GM21529 (cell line): ENCODE measurements around the gene NAALADL2.
"Not testable (repeated sequence)": the region's sequence is repeated elsewhere in the genome, so short reads cannot be mapped to it uniquely, and the experiment has no call there.

Experiments used
- ATAC-seq: cut with Tn5 transposase; IDR thresholded peaks from one replicate; pipeline ENCODE4 v1.9.1; 2021; ENCODE audit not compliant: unreplicated experiment

The NAALADL2 gene

DNA sequence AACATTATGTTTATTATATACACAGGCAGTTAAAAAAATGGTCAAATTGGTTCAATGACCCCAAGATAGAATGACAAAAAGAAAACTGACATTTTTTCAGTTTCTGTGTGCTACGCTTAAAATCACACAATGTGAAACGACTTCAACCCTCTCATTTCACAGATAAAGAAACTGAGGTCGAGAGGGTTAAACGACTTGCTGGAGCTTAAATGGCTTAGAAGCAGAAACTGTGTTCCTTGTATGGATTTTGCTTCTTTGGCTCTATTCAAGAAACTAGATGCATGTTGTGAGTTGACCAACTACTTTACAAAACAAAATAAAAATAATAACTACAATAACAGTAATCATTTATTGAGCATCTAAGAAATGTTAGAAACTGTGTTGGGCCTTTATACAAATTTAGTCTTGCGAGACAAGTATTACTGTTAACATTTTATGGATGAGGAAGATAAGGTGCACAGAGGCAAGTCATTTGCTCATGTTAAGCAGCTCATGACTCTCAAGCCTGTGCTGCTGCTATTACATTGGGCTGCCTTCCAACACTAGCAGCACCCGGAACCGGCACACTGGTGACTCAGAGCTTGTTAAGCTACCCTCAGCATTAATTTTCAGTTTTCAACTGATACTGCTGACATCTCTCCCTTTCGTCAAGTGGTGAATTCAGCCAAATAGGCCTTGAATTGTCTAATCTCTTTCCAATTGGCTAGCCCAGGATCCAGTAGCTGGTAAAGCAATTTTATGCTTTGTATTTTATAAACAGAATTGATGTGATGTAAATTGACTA, 487.6 kb downstream of the NAALADL2 start:
- ATAC-seq: no peak

DNA sequence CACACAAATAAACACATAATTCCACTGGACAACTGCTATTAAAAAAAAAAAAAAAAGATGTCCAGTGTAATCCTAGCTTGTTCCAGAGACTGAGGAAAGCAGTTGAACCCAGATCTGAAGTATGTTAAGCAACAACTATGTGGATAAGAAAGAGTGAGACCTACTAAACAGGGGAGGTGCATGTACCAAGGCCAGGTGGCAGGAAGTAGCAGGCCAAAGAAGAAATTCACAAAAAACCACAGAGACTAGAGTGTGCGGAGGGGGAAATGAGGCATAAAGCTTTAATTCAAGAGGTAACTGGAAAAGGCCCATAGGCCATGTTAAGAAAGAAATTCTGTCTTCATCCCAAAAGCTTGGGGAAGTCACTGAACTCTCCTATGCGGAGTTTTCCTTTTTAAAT, 490.0 kb downstream of the NAALADL2 start:
- no peak for ATAC-seq

DNA sequence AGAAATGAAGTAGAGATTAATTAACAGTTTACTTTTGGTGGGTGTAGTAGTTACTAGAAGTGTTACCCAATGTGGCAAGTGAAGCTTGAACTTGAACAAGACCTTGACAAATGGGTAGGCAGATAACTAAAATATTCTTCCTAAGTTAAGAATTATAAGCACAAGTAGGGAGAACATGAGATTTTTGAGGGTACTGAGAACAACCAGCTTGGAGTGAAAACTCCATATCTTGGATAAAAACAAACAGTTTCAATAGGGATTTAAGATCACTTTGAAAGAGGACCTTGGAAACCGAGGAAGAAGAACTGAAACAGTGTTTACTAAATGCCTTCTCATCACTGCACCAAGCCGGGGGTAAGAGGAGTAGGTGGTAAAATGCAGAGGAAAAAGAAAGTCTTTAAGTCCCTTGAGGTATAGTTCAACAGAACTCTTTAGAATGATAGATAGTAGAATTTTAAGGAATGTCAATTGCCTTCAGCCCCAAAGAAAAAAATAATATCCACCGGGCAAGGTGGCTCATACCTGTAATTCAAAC, 496.7 kb downstream of the NAALADL2 start:
- ATAC-seq: no peak

DNA sequence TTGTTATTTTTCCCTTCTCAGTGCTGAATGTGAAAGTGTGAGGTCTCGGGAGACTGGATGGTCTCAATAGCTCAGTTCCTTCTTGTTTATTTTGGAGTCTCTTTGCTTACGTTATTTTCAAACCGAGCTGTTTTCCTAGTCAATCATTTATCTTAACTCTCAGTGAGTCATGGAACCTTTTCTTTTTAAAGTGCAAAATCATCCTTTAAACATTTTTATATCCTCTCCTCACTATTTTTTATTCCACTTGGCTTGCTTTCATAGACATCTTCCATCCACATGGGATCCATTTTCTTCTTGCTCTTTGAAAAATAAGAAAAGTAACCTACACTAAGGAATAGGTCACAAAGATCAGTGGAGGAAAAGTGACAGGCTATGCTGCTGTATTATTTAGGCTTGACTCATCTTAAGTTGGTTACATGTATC, 497.8 kb downstream of the NAALADL2 start:
- ATAC-seq: no peak

DNA sequence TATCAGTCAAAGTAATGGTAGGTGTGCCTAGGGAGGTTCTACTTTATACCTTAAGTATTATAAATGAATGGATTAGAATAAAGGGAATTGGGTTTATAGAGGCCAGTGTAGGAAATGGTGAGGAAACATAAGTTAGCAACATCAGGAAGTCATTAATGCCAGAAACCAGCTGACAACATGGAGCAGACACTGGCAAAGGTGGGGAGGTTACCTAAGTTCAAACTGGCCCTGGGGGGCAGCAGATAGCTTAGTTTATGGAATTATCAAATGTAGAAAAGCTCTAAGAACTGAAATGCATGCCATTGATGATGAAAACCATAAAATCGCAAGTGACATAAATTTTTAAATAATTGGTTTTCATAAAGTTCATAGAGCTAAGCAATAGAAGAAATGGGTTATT, 498.6 kb downstream of the NAALADL2 start:
- no peak for ATAC-seq

DNA sequence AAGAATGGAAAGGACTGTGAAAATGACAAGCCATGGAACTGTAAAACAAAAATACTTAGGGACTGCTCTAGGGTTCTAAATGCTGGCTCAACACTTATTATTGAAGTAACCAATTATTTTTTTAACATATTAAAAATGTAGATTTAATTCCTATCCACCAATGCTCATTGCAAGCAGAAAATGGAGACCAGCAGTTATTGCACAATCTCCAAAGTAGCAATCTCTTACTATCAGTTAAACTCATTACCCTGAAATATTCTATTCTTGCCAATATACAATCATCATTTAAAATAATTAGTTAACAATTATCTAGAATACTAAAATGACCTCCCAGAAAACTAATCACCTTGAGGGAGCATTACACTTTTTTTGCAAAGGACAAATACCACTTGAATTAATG, 499.8 kb downstream of the NAALADL2 start:
- ATAC-seq: no peak

DNA sequence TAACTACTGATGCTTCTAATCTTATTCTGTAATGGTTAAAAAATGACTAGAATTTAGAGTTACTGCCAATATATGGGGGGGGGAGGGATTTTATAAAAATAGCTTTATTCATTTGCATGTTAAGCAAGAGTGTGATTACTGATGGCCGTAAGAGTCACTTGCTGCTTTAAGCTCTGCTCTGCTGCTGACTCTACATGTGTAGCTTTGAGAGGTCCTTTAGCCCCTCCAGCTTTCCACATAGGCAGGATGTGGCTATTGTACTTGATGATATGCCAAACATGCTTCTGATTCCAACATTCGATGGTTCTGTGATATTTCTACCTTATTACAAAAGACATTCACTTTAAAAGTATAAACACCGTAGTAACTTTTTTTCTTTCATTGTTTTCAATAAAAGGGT, 511.3 kb downstream of the NAALADL2 start:
- not testable (repeated sequence) for ATAC-seq

DNA sequence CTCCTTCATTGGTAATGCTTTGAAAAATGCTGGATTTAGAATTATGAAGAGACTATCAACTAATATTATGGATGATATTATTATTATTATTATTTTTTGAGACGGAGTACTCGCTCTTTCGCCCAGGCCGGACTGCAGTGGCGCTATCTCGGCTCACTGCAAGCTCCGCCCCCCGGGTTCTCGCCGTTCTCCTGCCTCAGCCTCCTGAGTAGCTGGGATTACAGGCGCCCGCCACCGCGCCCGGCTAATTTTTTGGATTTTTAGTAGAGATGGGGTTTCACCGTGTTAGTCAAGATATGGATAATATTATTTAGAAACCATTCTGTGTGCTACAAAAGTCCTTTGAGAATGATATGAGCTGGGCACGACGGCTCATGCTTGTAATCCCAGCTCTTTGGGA, 512.1 kb downstream of the NAALADL2 start:
- not testable (repeated sequence) for ATAC-seq

DNA sequence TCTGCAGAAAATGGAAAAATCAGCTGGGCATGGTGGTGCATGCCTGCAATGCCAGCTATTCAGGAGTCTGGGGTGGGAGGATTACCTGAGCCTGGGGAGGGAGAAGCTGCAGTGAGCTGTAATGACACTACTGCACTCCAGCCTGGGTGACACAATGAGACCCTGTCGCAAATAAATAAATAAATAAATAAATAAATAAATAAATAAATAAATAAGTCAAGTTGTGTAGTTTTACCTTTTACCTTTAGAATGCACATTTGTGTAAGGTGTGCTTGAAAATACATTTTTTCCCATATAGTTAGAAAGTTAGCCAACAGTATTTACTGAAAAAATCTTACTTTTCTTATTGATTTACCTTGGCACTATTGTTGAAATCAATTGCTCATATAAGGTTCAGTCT, 515.6 kb downstream of the NAALADL2 start:
- ATAC-seq: no peak

DNA sequence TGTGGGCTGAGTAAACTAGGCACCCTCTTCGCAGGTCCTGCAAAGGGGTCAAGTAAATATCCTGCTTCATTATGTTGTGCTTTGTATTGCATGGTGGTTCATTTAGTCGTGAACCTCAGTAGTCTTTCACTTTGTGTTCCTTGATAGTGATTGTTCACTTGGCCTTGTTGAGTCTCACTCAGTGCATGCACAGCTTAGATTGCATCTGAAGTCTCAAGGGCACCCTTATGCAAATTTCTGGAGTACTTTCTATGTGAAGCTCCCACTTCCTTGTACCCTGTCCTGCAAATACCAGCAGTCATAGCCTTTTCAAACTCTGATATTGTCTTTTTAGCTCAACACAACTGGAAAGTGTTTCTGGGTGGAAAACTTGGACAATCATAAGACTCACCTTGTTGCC, 519.2 kb downstream of the NAALADL2 start:
- ATAC-seq: no peak

DNA sequence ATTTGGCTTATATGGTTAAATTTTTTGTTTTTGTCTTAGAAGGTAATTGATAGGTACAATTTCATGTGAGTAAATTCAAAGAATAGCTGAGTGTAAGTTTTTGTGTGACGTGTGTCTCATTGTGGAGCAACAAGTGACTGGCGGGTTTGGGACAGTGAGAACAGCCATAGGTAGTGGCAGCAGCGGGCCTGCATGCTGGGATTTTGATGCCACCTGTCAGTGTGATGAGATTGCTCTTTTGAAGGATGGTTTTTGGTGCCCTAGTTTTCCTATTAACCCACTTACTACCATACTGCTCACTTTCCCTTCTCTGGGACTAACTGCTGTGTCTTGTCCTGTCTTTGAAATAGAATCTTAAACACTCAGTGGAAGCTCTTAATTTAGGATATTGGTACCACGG, 522.6 kb downstream of the NAALADL2 start:
- no peak for ATAC-seq

DNA sequence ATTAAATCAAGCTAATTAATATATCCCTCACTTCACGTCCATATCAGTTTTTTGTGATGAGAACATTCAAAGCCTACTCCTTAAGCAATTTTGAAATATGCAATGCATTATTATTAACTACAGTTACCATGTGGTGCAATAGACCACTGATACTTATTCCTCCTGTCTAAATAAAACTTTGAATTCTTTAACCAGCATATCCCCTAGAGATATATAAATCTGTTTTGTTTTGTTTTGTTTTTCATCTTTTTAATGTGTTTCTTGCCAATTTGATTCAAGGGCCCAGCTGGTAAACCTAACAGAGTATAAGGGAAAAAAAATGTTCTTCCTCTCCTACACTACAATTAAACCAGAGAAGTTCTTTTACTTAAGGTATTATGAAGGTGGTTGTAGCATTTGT, 524.2 kb downstream of the NAALADL2 start:
- ATAC-seq: no peak

DNA sequence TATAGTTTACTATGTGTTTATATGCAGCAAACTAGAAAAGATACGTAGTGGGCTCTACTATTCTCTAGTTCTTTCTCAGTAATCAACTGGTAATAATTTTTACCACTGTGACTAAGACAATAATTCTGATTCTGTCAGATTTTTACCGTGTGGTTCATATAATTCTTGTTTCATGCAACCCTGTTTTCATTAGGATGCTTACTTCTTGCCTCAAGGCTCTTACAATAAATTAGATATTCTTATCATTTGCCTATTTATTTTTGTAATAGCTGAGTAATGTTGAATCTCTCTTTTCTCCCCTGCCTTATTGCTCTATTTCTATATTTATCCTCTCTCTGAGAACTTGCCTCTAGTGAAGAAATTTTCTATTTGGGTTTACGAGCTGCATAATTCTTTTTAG, 524.7 kb downstream of the NAALADL2 start:
- ATAC-seq: no peak

DNA sequence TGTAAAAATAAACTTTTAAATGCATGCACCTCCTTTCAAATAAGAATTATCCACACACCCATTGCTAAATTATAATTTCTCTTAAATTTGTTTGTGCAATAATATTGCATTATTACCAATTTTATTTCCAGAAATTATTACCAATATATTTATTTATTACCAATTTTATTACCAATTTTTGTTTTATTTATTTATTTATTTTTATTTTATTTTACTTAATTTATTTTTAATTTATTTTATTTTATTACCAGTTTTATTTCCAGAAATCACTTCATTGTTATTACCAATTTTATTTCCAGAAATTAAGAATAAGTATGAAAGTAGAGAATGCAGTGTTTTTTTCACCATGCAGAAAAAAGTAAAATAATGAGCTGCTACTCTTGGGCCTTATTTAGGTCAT, 525.4 kb downstream of the NAALADL2 start:
- no peak for ATAC-seq

DNA sequence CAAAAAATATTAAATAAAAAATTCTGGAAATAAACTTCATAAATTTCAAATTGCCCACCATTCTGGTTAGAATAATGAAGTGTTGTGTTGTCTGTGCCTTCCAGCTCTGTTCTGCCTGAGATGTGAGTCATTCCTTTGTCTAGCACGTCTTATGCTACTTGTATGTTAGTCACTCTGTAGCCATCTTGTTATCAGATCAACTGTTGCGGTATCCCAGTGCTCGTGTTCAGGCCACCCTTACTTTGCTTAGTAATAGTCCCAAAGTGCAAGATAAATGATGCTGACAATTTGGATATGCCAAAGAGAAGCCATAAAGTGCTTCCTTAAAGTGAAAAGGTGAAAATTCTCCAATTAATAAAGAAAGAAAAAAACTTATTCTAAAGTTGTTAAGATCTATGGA, 527.5 kb downstream of the NAALADL2 start:
- ATAC-seq: no peak

DNA sequence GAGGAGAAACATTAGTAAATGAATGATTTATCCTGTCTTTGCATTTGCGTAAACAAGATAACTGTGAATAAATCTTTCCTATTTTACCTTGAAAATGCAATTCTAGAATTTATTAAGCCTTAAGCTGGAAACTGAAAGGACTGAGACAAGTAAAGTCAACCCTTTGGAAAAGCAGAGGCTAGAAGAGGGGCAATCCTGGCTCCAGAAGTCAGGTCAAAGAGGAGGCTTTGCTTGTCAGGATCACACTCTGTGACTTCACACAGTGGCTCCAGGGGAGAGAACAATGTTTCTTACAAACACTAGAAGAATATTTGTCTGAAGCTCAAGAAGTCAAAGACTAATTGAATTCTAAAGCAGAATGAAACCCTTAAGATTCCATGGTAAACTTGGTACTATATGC, 530.4 kb downstream of the NAALADL2 start:
- no peak for ATAC-seq

DNA sequence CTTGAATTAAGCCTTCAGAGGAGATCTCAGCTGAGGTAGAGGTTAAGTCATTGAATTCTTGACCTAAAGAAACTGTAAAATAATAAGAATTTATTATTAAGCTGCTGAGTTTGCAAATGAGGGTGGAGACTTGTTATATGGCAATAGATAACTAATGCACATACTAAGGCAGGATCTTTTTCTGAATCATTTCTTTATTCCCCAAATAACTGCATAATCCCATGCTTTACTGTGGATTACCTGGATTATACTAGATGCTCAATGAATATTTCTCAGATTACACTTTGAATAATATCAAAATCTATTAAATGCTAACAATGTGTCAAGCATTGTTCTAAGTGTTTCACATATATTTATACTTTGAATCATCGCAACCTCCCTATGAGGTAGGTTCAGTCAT, 532.5 kb downstream of the NAALADL2 start:
- no peak for ATAC-seq

DNA sequence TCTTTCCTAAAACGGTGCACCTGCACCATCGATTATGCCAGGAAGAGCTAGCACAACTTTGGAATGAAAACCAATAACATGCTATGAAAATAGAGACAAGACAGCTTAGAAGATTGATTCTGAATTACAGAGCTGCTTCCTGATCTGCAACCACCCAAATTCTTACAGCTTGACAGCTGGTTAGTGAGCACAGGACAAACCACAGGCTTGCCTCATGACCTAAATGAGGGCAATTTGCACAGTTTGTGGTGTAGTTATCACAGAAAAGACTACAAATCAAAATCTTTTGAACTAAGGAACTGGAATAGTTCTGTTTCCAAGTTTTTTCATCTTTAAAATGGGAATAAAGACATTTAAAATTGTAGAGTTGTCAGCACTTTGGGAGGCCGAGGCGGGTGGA, 533.5 kb downstream of the NAALADL2 start:
- ATAC-seq: no peak

DNA sequence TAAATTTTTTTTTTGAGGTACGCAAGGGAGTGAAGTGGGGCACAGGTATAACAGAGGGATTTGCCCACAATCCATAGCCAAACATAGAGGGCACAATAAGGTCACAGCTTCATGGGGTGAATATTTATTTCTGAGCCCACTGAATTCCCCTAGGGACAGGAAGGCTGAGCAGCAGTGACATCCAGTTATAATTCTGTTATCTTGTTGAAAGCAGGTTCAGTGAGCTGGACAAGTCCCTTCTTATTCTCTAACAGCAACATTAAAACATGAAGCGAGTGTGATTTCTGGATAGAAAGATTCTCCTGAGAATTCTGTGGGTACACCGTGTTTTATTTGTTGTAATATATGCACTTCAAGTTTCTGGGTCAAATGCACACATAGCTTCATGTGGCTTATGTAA, 538.2 kb downstream of the NAALADL2 start:
- ATAC-seq: no peak

DNA sequence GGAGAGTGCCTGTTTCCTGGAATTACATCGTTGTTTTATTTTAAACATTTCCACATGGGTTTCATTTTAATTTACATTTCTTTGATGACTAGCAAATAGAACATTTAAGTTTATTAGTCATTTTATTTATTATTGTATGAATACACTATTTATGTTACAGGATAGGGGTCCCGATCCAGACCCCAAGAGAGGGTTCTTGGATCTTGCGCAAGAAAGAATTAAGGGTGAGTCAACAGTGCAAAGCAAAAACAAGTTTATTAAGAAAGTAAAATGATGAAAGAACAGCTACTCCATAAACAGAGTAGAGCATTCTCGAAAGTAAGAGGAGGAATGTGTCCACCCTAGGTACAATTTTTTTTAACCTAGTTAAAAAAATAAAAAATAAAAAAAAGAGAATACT, 539.5 kb downstream of the NAALADL2 start:
- ATAC-seq: no peak

DNA sequence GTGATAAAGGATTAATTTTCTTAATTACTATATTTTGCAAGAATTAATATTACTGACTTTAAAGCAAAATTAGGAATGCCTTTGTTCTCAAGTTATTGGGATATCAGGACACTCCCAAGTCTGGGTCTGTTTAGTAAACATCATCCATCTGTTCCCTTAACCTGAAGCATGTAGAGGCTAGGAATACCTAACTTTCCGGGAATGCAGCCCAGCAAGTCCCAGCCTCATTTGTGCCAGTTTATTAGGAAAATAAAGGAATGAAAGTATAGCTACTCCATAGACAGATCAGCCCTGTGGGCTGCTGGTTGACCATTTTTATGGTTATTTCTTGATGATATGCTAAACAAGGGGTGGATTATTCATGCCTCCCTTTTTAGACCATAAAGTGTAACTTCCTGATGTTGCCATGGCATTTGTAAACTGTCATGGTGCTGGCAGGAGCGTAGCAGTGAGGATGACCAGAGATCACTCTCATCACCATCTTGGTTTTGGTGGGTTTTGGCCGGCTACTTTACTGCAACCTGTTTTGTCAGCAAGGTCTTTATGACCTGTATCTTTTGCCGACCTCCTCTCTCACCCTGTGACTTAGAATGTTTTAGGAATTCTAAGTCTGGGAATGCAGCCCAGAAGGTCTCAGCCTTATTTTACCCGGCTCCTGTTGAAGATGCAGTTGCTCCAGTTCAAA, 540.2 kb downstream of the NAALADL2 start:
- no peak for ATAC-seq

DNA sequence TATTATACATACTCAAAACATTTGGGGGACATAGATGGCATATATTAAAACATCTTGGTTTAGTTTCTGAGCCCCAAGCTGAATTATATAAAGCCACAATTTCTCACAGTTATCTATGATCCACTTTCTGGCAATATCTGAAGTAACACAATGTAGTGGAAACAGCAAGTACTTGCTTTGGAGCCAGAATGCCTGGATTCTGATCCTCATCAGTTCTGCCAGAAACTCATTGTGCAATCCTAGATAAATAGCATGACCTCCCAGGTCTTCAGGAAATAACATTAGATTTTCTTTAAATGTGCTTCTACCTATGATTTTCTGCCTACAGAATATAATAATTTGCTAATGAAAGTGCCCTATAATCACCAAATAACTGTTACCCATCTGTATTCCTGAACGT, 544.9 kb downstream of the NAALADL2 start:
- no peak for ATAC-seq
